Measurements from ENCODE around the gene TANC1.

The TANC1 gene

GRCh38 chr2:159095813-159096212 is 127.4 kb downstream of the TANC1 start:
- no peak for TF ChIP-seq CTCF (IDR thresholded peaks at IDR 0.05)

- TF ChIP-seq CTCF (IDR thresholded peaks at IDR 0.05): no peak
Measured at GRCh38 chr2:159096901-159097300, 128.5 kb downstream of the TANC1 start.

- TF ChIP-seq CTCF (IDR thresholded peaks at IDR 0.05): no peak
Measured at GRCh38 chr2:159098361-159098760, 129.9 kb downstream of the TANC1 start.

- TF ChIP-seq CTCF (IDR thresholded peaks at IDR 0.05): no peak
Measured at GRCh38 chr2:159098921-159099411, 130.5 kb downstream of the TANC1 start.

- TF ChIP-seq CTCF (IDR thresholded peaks at IDR 0.05): no peak
Measured at GRCh38 chr2:159101755-159102489, 133.5 kb downstream of the TANC1 start.

GRCh38 chr2:159103411-159103810 is 135.0 kb downstream of the TANC1 start:
- TF ChIP-seq CTCF (IDR thresholded peaks at IDR 0.05): no peak

- no peak for TF ChIP-seq CTCF (IDR thresholded peaks at IDR 0.05)
Measured at GRCh38 chr2:159106109-159106508, 137.7 kb downstream of the TANC1 start.
